Left cardiac atrium (tissue), 4 donors: Measurements from ENCODE around the gene DCUN1D2. TPM values are rescaled to one million over a fixed set of nuclear protein-coding genes. Genes with fewer than 3 reads are reported as not detected.

Experiments
- ATAC-seq, 2 donors: fragments of 200-7000 bp; cut with Tn5 transposase; one replicate each; pipeline ENCODE4 v1.9.1; 2020; ENCODE audit warnings: mild to moderate bottlenecking in 2 of 2, moderate library complexity in 2 of 2
- DNase-seq: peaks from one replicate; pipeline ENCODE4 v3.0.0-alpha.2; 2020
- intact Hi-C, 2 donors: fragments of 100-400 bp; cut with DNase I; formaldehyde crosslinking; loops; one replicate each; pipeline versions ENCODE4 v1.14.1 to v1.15.1; 2022 to 2023
- total RNA-seq, 2 donors: library from RNA; stranded (reverse); fragmentation: NEBNext Ultra II Directional; extraction: Animal tissue kit (Norgen Biotek cat#: 25700); gene quantifications; one replicate each; pipeline ENCODE4 v1.2.1, GENCODE V29; 2021
- donor health status: DM: no; HTN: yes; CAD: no.
- donor health status: DM: no; HTN: yes; CAD: no; lungs with severe emphysema.
- donor health status: DM: yes; HTN: yes; CAD: no.
- donor health status: Dilated cardiomyopathy.

The DCUN1D2 gene
- total RNA-seq, 2 donors from 2014 or later: 81.1 to 94.3 TPM

GRCh38 chr13:113497217-113497616 lies 6.7 kb upstream of the DCUN1D2 start:
- DNase-seq: no peak
- intact Hi-C loops: loop anchor here in 1 of 2 donors (5.0 kb wide), 1 partner anchor 40 kb away; no protein-coding TSS in a partner anchor
- no peak for ATAC-seq

- DNase-seq (no peak), ATAC-seq (no peak)
- intact Hi-C loops: loop anchor here in 1 of 2 donors (5.0 kb wide), 1 partner anchor 38 kb away; no protein-coding TSS in a partner anchor
These were observed 5.1 kb upstream of the DCUN1D2 start for GRCh38 chr13:113495494-113496210.

- ATAC-seq: peak in 1 of 2 donors; percentile 4
- DNase-seq: no peak
- intact Hi-C loops: no loop called here
These were observed 2.9 kb upstream of the DCUN1D2 start for GRCh38 chr13:113493315-113493951.

DNA sequence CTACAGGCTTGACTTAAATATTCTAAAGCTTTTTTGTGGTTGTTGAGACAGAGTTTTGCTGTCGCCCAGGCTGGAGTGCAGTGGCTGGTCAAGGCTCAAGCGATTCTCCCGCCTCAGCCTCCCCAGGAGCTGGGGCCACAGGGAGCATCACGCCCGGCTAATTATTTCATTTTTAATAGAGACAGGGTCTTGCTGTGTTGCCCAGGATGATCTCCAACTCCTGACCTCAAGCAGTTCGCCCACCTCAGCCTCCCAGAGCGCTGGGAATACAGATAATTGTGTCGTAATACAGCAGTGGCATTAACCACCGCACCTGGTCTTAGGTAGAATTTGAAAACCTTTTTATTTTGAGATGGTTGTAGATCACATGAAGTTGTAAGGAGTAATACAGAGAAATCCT lies 1.5 kb upstream of the DCUN1D2 start:
- no peak for ATAC-seq
- no peak for DNase-seq
- intact Hi-C loops: no loop called here

- ATAC-seq (peak; percentile 12 to 37), DNase-seq (peak; percentile 48)
- intact Hi-C loops: no loop called here
These were observed 940 bp upstream of the DCUN1D2 start for GRCh38 chr13:113491418-113491883.

- DNase-seq (peak; percentile 52), ATAC-seq (peak; percentile 3 to 7)
- intact Hi-C loops: loop anchor here in 1 of 2 donors (5.0 kb wide), 1 partner anchor 38 kb away; the partner anchor contains the start of gene ADPRHL1
These were observed 689 bp downstream of the DCUN1D2 start for GRCh38 chr13:113489549-113490495.

- DNase-seq: no peak
- no peak for ATAC-seq
- intact Hi-C loops: loop anchor here in 1 of 2 donors (5.0 kb wide), 1 partner anchor 37 kb away; the partner anchor contains the start of gene ADPRHL1
These were observed 1.4 kb downstream of the DCUN1D2 start for GRCh38 chr13:113489171-113489548.

- intact Hi-C loops: loop anchor here in 1 of 2 donors (5.0 kb wide), 1 partner anchor 36 kb away; the partner anchor contains the start of gene ADPRHL1
- ATAC-seq (no peak), DNase-seq (no peak)
These were observed 2.2 kb downstream of the DCUN1D2 start for GRCh38 chr13:113488283-113488682.

DNA sequence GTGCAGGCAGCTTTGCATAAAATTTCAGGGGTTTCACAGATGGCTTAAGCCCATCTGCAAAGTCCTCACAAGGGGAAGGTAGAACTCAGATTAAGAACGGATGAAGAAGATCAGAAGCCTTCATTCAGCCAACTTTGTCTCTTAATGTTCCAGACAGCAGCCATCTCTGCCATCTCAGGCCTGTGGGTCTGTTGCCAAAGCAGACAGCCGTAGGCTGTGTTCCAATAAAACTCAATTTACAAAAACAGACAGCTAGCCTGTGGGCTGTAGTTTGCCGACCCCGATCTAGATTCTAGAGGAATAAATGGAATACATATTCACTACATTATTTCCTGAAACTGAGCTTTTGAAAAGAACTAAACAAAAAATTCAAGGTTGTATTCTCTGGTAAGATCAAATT lies 3.8 kb downstream of the DCUN1D2 start:
- ATAC-seq: no peak
- DNase-seq: no peak
- intact Hi-C loops: loop anchor here in 1 of 2 donors (5.0 kb wide), 1 partner anchor 34 kb away; the partner anchor contains the start of gene ADPRHL1

DNA sequence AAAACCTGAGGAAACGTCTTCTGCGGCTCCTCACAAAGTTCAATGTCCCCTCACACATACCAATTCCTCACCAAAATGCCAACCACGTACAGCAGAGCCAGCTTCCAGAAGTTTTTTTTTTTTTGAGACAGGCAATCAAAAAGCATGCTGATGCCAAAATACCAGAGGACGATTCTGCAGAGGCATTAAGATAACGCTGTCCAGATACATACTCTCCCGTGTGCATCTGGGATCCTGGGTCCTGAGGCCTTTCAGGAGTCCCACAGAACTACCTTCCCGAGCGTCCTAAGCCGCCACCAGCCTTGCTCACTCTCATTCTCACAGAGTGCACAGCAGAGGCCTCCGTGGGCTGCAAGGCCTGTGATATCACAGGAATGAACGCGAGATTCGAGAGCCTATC lies 5.0 kb downstream of the DCUN1D2 start:
- no peak for ATAC-seq
- DNase-seq: no peak
- intact Hi-C loops: loop anchor here in 1 of 2 donors (5.0 kb wide), 1 partner anchor 33 kb away; the partner anchor contains the start of gene ADPRHL1

GRCh38 chr13:113483504-113484293 lies 6.8 kb downstream of the DCUN1D2 start:
- ATAC-seq (peak; percentile 51 to 78), DNase-seq (no peak)
- intact Hi-C loops: no loop called here

- ATAC-seq: no peak
- no peak for DNase-seq
- intact Hi-C loops: no loop called here
These were observed 7.4 kb downstream of the DCUN1D2 start for GRCh38 chr13:113483081-113483480.

DNA sequence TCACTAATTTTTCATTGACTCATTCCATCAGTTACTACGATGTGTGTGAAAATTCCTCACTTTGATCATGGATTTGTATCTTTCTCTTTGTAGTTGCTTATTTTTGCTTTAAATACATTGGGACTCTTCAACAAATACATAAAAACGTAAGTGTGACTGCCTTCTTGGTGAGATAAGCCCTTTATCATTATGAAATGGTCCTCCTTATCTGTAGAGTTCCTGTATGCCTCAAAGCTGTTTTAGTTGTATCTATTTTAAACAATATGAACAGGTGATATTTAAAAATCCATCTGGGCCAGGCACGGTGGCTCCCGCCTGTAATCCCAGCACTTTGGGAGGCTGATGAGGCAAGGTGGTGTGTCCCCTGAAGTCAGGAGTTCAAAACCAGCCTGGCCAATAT lies 11.3 kb downstream of the DCUN1D2 start:
- DNase-seq: no peak
- no peak for ATAC-seq
- intact Hi-C loops: no loop called here

DNA sequence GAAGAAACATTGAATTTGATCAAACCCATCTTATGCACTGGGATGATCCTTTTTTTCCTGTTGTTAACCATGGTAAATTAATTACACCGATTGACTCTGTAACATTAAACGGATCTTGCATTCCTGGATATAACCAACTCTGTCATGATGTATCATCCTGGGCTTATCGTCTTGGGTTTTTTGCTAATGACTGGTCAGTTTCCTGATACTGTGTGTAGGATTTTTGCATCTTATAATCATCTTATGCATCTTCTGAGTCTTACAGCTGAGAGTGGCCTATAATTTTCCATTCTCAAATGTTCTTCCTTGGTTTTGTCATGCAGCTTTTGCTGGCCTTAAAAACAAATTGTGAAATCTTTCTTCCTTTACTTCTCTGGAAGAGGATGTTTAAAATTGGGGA lies 12.8 kb downstream of the DCUN1D2 start:
- DNase-seq (no peak), ATAC-seq (no peak)
- intact Hi-C loops: no loop called here

DNA sequence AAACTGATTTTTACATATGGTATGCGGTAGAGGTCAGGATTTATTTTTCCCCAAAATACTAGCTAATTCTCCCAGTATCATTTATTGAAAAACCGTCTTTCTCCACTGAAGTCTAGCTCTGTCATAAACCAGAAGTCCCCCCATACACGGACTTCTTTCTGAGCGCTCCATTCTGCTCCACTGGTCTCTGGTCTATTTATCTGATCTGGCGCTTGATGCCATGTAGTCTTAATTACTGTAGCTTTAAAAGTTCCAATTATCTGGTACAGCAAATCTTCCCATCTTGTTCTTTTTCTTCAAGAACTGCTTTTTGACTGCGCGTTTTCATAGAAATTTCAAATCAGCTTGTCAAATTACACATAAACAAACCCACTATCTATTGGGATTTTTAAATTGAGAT lies 13.7 kb downstream of the DCUN1D2 start:
- intact Hi-C loops: no loop called here
- ATAC-seq (no peak), DNase-seq (no peak)

GRCh38 chr13:113475911-113476310 lies 14.6 kb downstream of the DCUN1D2 start:
- intact Hi-C loops: no loop called here
- DNase-seq (no peak), ATAC-seq (no peak)

DNA sequence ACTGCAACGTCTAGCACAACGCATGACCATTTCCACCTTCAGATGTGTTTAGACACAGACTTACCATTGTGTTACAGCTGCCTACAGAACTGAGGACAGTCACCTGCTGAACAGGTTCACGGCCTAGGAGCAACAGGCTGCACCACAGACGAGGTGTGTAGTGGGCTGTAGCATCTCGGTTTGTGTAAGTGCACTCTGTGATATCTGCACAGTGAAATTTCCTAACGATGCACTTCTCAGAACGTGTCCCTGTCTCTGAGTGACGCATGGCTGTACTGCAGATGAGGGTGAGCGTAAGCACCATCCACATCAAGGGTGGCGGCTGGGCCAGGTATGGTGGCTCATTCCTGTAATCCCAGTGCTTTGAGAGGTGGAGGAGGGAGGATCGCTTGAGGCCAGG lies 15.2 kb downstream of the DCUN1D2 start:
- no peak for DNase-seq

GRCh38 chr13:113474179-113474578 lies 16.3 kb downstream of the DCUN1D2 start:
- intact Hi-C loops: no loop called here
- DNase-seq: peak; percentile 45
- ATAC-seq: peak; percentile 77 to 79

More for the DNA sequence above, 15.2 kb downstream of the DCUN1D2 start:
- no peak for ATAC-seq
- intact Hi-C loops: no loop called here
